ENCODE measurements around the gene NCOR1. TPM values are rescaled to one million over a fixed set of nuclear protein-coding genes. Genes with fewer than 3 reads are reported as not detected.

Gene NCOR1
- total and polyA plus RNA-seq, 2 of the 8 experiments (the other 6 are each of a cell fraction or from before 2014, with no cell fraction given), result 65.4 to 142 TPM

DNA sequence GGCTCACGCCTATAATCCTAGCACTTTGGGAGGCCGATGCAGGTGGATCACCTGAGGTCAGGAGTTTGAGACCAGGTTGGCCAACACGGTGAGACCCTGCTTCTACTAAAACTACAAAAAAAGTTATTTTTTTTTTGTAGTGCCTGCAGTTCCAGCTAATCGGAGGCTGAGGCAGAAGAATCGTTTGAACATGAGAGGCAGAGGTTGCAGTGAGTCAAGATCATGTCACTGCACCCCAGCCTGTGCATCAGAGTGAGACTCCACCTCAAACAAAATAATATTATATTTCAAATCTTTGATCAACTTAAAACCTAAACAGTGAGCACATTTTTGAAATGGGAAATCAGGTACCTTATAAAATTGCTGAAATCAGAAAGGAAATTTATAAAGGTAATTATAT, 36.5 kb downstream of the NCOR1 start:
- H3K23ac ChIP-seq (ENCODE audit: insufficient read length), result no peak overlapping the region
- FAIRE-seq (no peak), DNase-seq (ENCODE audit: low read depth in 1 of 2, low spot score in 2 of 2) (no peak)
- WGBS, 2 experiments (ENCODE audit: extremely low coverage in 1 of 2, insufficient coverage in 1 of 2, insufficient read length in 1 of 2, insufficient replicate concordance in 2 of 2, low coverage in 1 of 2, low lambda C conversion rate in 2 of 2, missing lambda C conversion rate in 1 of 2), result 92% methylated on average over 5 of the region's 5 CpGs; no CpG with 5 or more reads in 1 of the 2 experiments
- CTCF ChIA-PET (ENCODE audit: partially characterized antibody), result interaction anchor here (0.7 kb wide), 1 partner anchor 10 kb away, joined by 3 read pairs; no protein-coding TSS in a partner anchor
- H4K20me1 ChIP-seq (replicated peaks in 1 of 2; ENCODE audit: control insufficient read depth in 1 of 2, insufficient read depth in 2 of 2, low read length in 2 of 2), result peaks cover 0 to 4% of the 10 kb centered on the region in 2 experiments
- no peaks in the 10 kb centered on the region for H3K27me3 ChIP-seq (replicated peaks in 1 of 4; ENCODE audit: control insufficient read depth in 3 of 4, extremely low read depth in 1 of 4, insufficient read depth in 3 of 4, low read length in 3 of 4)
- H4K5ac ChIP-seq (ENCODE audit: insufficient read length, low read depth, low read length), result no peak overlapping the region
- H3K23me2 ChIP-seq (ENCODE audit: low read depth, low read length), result no peaks in the 10 kb centered on the region
- H3K4ac ChIP-seq (replicated peaks; ENCODE audit: insufficient read length, low read depth, low read length), result no peak overlapping the region
- H3K79me2 ChIP-seq (ENCODE audit: control insufficient read depth in 1 of 2, insufficient read depth in 2 of 2, low read length in 2 of 2), result peaks cover 0 to 62% of the 10 kb centered on the region in 2 experiments; a peak in 2 of 4 replicates
- H3K14ac ChIP-seq (ENCODE audit: insufficient read length), result no peak overlapping the region
- H3K9ac ChIP-seq (replicated peaks in 1 of 4; ENCODE audit: extremely low read depth in 1 of 4, low read depth in 3 of 4, low read length in 3 of 4), result no peak overlapping the region
- no peaks in the 10 kb centered on the region for H3K79me1 ChIP-seq (ENCODE audit: low read depth, low read length)
- H2BK12ac ChIP-seq (ENCODE audit: low read depth, low read length), result no peak overlapping the region
- H3K18ac ChIP-seq (ENCODE audit: extremely low read depth, low read length), result no peak overlapping the region
- H3K9me3 ChIP-seq (ENCODE audit: insufficient read depth in 2 of 2, low read depth in 1 of 2, low read length in 1 of 2), result no peaks in the 10 kb centered on the region
- no peak for TF ChIP-seq ZNF274 (IDR thresholded peaks at IDR 0.05; ENCODE audit: borderline replicate concordance, extremely low read depth, low read length)
- TF ChIP-seq SP4 (IDR thresholded peaks at IDR 0.05; ENCODE audit: low read length), result no peak
- TF ChIP-seq SRF (IDR thresholded peaks at IDR 0.05; ENCODE audit: low read depth, low read length), result no peak
- no peak for TF ChIP-seq E2F6 (IDR thresholded peaks at IDR 0.05)
- no peak for TF ChIP-seq RNF2 (IDR thresholded peaks at IDR 0.05; ENCODE audit: borderline replicate concordance, low read depth, low read length, missing control alignments, poor library complexity, severe bottlenecking)
- H2BK120ac ChIP-seq (replicated peaks; ENCODE audit: low read depth, low read length), result no peak overlapping the region
- H2AK5ac ChIP-seq (ENCODE audit: low read depth, low read length), result no peak overlapping the region
- POLR2A ChIA-PET (ENCODE audit: partially characterized antibody), result no interaction called here
- H3K4me2 ChIP-seq (ENCODE audit: insufficient read depth in 1 of 2, low read depth in 2 of 2, low read length in 2 of 2), result no peak overlapping the region
- no peak overlapping the region for H2BK15ac ChIP-seq (ENCODE audit: low read length)
- no peaks in the 10 kb centered on the region for H3K36me3 ChIP-seq (ENCODE audit: control insufficient read depth in 2 of 4, insufficient read depth in 4 of 4, low read length in 3 of 4)
- no peak overlapping the region for H2BK5ac ChIP-seq (ENCODE audit: low read depth, low read length)
- no peak overlapping the region for H3K56ac ChIP-seq (replicated peaks; ENCODE audit: insufficient read length, low read depth, low read length)
- H2BK20ac ChIP-seq (ENCODE audit: low read length), result no peak overlapping the region
- no peak overlapping the region for H4K8ac ChIP-seq (ENCODE audit: extremely low read depth, insufficient read depth, low read length)
- H4K91ac ChIP-seq (replicated peaks; ENCODE audit: insufficient read length, low read length), result no peak overlapping the region
- H3K4me3 ChIP-seq (ENCODE audit: extremely low read depth in 1 of 4, insufficient read depth in 2 of 4, low read depth in 3 of 4, low read length in 4 of 4), result no peak overlapping the region
- H3K27ac ChIP-seq (ENCODE audit: low read depth, low read length), result no peak overlapping the region
- no peaks in the 10 kb centered on the region; a peak in 1 of 7 replicates for H3K4me1 ChIP-seq (replicated peaks in 1 of 4; ENCODE audit: control insufficient read depth in 3 of 4, insufficient read depth in 4 of 4, low read length in 3 of 4)
- H2AFZ ChIP-seq (ENCODE audit: low read length), result no peak overlapping the region
